ENCODE results near the gene CACNB1. TPM values are rescaled to one million over a fixed set of nuclear protein-coding genes. Genes with fewer than 3 reads are reported as not detected.

The CACNB1 gene
- total RNA-seq, 1 experiment from 2014 or later: 20.0 TPM

- Mint-ChIP-seq H3K4me1 (peaks cover 15 to 40% of the 10 kb centered on the region in 2 experiments), H3K4me3 (peak overlapping the region; percentile 94 to 99), H3K27me3 (ENCODE audit: low read depth) (peaks cover 48% of the 10 kb centered on the region), H3K9me3 (peaks cover 6 to 9% of the 10 kb centered on the region in 2 experiments; a peak in 3 of 5 replicates), H3K36me3 (ENCODE audit: insufficient read depth in 1 of 3, low read depth in 3 of 3) (peaks cover 0 to 5% (median 0%) of the 10 kb centered on the region in 3 experiments; a peak in 1 of 7 replicates), H3K27ac (no peak overlapping the region)
- no peak overlapping the region for H3K27ac ChIP-seq (ENCODE audit: insufficient read length, low read depth, low read length)
- no CpG with 5 or more reads among the region's 25 CpGs for WGBS (ENCODE audit: extremely low coverage, insufficient read length, low lambda C conversion rate)
- H3K79me1 ChIP-seq (ENCODE audit: insufficient read depth, low read depth, low read length, poor library complexity, severe bottlenecking): no peaks in the 10 kb centered on the region
- peaks cover 9% of the 10 kb centered on the region; the same call in 1 of the 2 replicates for H3K27me3 ChIP-seq (ENCODE audit: insufficient read depth, low read length)
- no peak overlapping the region for H4K5ac ChIP-seq (ENCODE audit: insufficient read length, low read depth, low read length)
- H3K18ac ChIP-seq (ENCODE audit: insufficient read length, low read depth, low read length): no peak overlapping the region
- no peak overlapping the region for H3K4ac ChIP-seq (ENCODE audit: low read depth, low read length)
- H3K79me2 ChIP-seq (ENCODE audit: insufficient read depth, low read length): no peaks in the 10 kb centered on the region
- H4K91ac ChIP-seq (ENCODE audit: insufficient read length, low read depth, low read length): no peak overlapping the region
- H3K9ac ChIP-seq (ENCODE audit: extremely low read depth, insufficient read length, low read length): no peak overlapping the region
- H3K14ac ChIP-seq (ENCODE audit: insufficient read depth, low read length): no peak overlapping the region
- H4K8ac ChIP-seq (replicated peaks; ENCODE audit: insufficient read length, low read depth, low read length): no peak overlapping the region
- H3K23me2 ChIP-seq (ENCODE audit: insufficient read length, low read depth, low read length, poor library complexity, severe bottlenecking): peaks cover 17% of the 10 kb centered on the region
- no peak overlapping the region for H3T11ph ChIP-seq (ENCODE audit: low read length)
- H2AK5ac ChIP-seq (ENCODE audit: insufficient read length, low read length): no peak overlapping the region
- H3K9me3 ChIP-seq (ENCODE audit: control insufficient read depth, low read depth, low read length): no peaks in the 10 kb centered on the region
- no peaks in the 10 kb centered on the region for H3K4me1 ChIP-seq (ENCODE audit: insufficient read depth, low read length)
- TF ChIP-seq CTCF (conservative IDR thresholded peaks at IDR 0.05): no peak
- H3K56ac ChIP-seq (ENCODE audit: insufficient read length, low read depth, low read length): no peak overlapping the region
- H2BK5ac ChIP-seq (ENCODE audit: insufficient read length, low read length): no peak overlapping the region
- no peak overlapping the region for H2AFZ ChIP-seq (ENCODE audit: low read length)
- H2BK120ac ChIP-seq (ENCODE audit: low read depth, low read length, poor library complexity, severe bottlenecking): no peak overlapping the region
- H3K23ac ChIP-seq (ENCODE audit: insufficient read length, low read depth, low read length): no peak overlapping the region
- H2BK15ac ChIP-seq (ENCODE audit: low read depth, low read length): no peak overlapping the region
- H3K4me2 ChIP-seq (ENCODE audit: insufficient read depth, insufficient read length, low read length): peak overlapping the region; percentile 74
- DNase-seq: no peak
- no peak overlapping the region for H2BK20ac ChIP-seq (ENCODE audit: low read depth, low read length, poor library complexity, severe bottlenecking)
- no peaks in the 10 kb centered on the region for H4K20me1 ChIP-seq (ENCODE audit: control insufficient read depth, insufficient read depth, insufficient read length)
- H2BK12ac ChIP-seq (ENCODE audit: insufficient read length, low read depth, low read length): no peak overlapping the region
Measured at GRCh38 chr17:39151943-39152818, 45.3 kb downstream of the CACNB1 start.

Measured in H9 (cell line).